GM11168 (cell line): ENCODE results near the gene TLX3.
"Not testable (repeated sequence)": the region's sequence is repeated elsewhere in the genome, so short reads cannot be mapped to it uniquely, and the experiment has no call there.

Experiments used
- in situ Hi-C: fragments of 300-500 bp; cut with MboI; formaldehyde crosslinking; loops from one replicate; pipeline ENCODE4 v1.12.0; 2022; ENCODE audit warnings: low sequenced_read_pairs; ENCODE audit not compliant: unreplicated experiment

TLX3 gene

GRCh38 chr5:171322527-171322926 is 13.5 kb downstream of the TLX3 start:
- in situ Hi-C loops = no loop called here

GRCh38 chr5:171323007-171323406 is 14.0 kb downstream of the TLX3 start:
- in situ Hi-C loops = no loop called here

GRCh38 chr5:171323806-171324632 is 15.0 kb downstream of the TLX3 start:
- in situ Hi-C loops = no loop called here

- in situ Hi-C loops = loop anchor here (25.0 kb wide), 1 partner anchor 593 kb away; no protein-coding TSS in a partner anchor
Measured at GRCh38 chr5:171330021-171330420, 21.0 kb downstream of the TLX3 start.

GRCh38 chr5:171335616-171336015 is 26.6 kb downstream of the TLX3 start:
- in situ Hi-C loops = loop anchor here (25.0 kb wide), 1 partner anchor 598 kb away; no protein-coding TSS in a partner anchor

- in situ Hi-C loops = loop anchor here (25.0 kb wide), 1 partner anchor 599 kb away; no protein-coding TSS in a partner anchor
Measured at GRCh38 chr5:171336521-171337209, 27.6 kb downstream of the TLX3 start.

GRCh38 chr5:171337210-171337569 is 28.1 kb downstream of the TLX3 start:
- in situ Hi-C loops = loop anchor here (25.0 kb wide), 1 partner anchor 600 kb away; no protein-coding TSS in a partner anchor

- in situ Hi-C loops = loop anchor here (25.0 kb wide), 1 partner anchor 603 kb away; no protein-coding TSS in a partner anchor
Measured at GRCh38 chr5:171340042-171340441, 31.0 kb downstream of the TLX3 start.

- in situ Hi-C loops = loop anchor here (25.0 kb wide), 1 partner anchor 603 kb away; no protein-coding TSS in a partner anchor
Measured at GRCh38 chr5:171340491-171340890, 31.4 kb downstream of the TLX3 start.

GRCh38 chr5:171342362-171343111 is 33.5 kb downstream of the TLX3 start:
- in situ Hi-C loops = loop anchor here (25.0 kb wide), 1 partner anchor 605 kb away; no protein-coding TSS in a partner anchor

GRCh38 chr5:171344936-171345608 is 36.0 kb downstream of the TLX3 start:
- in situ Hi-C loops = loop anchor here (25.0 kb wide), 1 partner anchor 608 kb away; no protein-coding TSS in a partner anchor

- in situ Hi-C loops = no loop called here
Measured at GRCh38 chr5:171351536-171352073, 42.6 kb downstream of the TLX3 start.

GRCh38 chr5:171355302-171355724 is 46.3 kb downstream of the TLX3 start:
- in situ Hi-C loops = no loop called here

GRCh38 chr5:171357843-171358242 is 48.8 kb downstream of the TLX3 start:
- in situ Hi-C loops = no loop called here

GRCh38 chr5:171361151-171361550 is 52.1 kb downstream of the TLX3 start:
- in situ Hi-C loops = not testable (repeated sequence)
